HG02970 (cell line): ENCODE data around the gene PARP1.
"Not testable (repeated sequence)": the region's sequence is repeated elsewhere in the genome, so short reads cannot be mapped to it uniquely, and the experiment has no call there.

Source experiments
- ATAC-seq: cut with Tn5 transposase; IDR thresholded peaks from one replicate; pipeline ENCODE4 v1.9.1; 2021; ENCODE audit warnings: mild to moderate bottlenecking, moderate library complexity, moderate number of reproducible peaks; ENCODE audit not compliant: unreplicated experiment, low FRiP score

The PARP1 gene

DNA sequence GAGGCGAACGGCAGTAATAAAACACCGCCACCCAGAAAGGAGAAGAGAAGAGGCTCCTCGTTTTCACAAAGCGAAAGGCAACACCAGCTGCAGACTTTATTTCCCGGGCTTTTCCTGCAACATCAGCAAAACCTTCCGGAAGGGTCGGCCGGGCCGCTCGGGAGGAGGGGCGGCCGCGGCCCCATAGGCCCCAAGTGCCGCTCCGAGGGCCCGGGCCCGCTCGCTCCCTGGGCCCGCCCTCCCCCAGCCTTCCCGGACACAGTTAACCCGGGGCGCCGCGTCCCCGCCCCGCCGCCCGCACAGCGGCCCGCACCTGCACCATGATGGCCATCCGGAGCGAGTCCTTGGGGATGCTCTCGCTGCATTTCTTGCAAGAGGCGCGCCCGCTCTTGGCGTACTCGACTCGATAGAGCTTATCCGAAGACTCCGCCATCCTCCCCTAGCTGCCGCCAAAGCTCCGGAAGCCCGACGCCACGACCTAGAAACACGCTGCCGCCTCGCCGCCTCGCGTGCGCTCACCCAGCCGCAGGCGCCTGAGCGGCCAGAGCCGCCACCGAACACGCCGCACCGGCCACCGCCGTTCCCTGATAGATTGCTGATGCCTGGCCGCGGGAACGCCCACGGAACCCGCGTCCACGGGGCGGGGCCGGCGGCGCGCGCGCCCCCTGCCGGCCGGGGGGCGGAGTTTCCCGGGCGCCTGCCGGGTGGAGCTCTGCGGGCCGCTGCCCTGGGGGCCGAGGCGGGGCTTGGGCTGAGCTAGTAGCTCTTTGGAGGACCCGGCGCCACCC lies at the start of gene PARP1:
PARP1 (minus strand) TSS at position 597 of the 788 bp plus-strand sequence; CDS start at position 433, 164 bp downstream.
- ATAC-seq: peak; percentile 70

DNA sequence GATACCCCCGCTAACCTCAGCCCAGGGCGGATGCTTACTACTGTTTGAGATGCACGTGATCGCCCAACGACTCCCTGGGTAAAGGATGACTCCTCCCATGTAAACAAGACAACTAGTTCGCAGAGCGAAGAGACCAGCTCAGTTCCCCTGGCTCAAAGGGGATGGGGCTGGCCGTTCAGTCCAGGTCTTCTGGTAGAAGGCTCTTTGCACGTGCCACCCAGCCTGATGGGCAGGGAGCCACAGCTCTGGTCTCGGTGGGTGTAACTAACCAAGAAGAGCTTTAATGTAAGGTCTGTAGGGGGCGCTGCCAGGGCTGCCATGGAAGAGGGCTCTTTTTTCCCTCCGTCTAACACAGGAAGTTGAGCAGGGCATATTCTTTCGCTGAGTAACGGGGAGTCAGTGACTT lies 49.4 kb upstream of the PARP1 start:
- no peak for ATAC-seq

DNA sequence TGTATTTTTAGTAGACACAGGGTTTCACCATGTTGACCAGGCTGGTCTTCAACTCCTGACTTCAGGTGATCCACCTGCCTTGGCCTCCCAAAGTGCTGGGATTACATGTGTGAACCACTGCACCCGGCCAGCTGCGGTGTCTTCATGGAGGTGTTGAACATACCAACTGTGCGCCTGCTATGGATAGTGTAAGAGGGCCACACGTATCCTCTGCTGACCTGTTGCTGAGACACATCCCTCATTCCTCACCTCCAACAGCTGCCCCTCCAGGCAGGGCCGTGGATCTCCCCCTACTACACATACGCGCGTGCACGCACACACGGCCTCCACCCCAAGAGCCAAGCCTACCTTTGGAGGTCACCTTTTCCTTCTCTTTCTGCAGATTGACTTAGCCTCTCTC lies 48.0 kb upstream of the PARP1 start:
- ATAC-seq: no peak

DNA sequence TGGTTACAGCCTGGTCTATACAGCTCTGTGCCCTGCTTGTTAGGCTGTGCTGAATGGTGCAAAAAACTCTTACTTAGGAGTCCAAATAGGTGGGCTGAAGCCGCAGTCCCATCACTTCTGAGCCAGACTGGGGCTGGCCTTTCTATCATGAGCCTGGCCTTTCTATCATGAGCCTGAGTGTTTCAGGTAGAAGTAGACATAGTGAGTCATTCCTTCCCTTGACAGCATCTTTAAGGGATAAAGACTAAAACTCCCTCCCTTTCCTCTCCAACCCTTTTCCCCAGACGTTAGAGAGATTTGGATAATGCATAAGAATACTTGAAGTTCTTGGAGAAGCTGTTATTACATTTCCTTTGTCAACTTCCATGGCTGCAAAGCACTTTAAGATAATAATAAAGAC lies 46.5 kb upstream of the PARP1 start:
- no peak for ATAC-seq

DNA sequence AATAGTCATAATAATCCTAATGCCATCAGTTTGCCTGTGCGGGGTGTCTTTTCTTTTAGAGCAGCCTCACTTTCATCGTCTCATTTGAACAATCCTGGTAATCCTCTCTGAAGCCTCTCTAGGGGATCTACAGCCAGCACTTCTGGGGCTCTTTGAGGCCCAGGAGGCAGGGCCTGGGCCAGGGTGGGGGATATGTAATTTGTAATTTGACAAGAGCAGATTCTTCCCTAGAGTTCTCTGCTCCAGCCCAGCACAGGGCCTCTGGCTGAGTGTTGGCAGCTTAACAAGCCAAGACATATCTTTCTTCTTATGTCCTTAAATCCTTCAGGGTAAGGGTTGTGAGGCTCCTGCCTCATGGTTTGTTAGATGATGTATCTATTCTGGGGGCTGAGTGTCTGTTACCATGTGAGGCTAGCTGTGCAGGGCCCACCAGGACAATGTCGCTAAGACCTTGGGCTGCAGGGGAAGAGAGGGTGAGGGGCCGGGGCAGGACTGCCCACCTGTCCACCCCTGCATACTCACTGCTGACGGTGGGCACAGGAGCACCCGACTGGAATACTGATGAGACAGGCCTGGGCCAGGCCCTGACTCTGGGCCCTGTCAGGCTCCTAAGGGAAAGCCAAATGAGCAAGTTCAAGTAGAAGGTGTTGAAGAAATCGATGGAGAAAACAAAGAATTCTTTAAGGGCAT lies 45.3 kb upstream of the PARP1 start:
- no peak for ATAC-seq

DNA sequence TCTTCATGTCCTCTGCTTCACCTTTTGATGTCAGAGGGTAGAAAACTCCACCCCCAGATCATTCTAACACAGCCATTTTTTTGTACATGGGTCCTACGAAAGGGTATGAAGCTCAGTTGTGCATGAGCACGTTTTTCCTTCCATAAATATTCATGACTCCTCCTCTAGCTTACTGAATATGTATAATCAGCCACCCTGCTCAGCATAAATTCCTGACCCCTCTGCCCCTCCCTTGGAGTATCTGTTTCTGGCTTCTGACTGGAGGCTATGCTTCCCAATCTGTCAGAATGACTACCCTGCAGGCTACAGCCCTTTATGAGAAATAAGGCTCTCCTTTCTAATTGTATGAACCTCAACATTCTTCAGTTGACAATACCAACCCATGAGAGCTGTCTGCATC lies 42.8 kb upstream of the PARP1 start:
- no peak for ATAC-seq

DNA sequence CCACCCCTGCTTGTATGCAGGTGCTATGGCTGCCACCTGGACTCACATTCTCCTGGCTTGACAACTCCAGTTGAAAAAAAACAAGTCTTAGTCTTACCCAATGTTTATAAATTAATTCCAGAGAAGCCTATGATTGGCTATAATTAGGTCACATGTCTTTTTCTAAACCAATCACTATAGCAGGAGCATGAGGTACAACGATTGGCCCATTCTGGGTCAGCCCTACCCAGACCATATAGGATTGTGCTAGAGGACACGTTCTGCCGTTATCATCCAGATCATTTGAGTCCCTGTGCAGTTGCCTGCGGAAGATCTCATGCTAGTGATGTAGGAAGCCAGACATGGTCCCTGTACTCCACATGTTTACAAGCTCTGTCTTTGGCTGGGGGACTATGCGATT lies 41.9 kb upstream of the PARP1 start:
- ATAC-seq: no peak

DNA sequence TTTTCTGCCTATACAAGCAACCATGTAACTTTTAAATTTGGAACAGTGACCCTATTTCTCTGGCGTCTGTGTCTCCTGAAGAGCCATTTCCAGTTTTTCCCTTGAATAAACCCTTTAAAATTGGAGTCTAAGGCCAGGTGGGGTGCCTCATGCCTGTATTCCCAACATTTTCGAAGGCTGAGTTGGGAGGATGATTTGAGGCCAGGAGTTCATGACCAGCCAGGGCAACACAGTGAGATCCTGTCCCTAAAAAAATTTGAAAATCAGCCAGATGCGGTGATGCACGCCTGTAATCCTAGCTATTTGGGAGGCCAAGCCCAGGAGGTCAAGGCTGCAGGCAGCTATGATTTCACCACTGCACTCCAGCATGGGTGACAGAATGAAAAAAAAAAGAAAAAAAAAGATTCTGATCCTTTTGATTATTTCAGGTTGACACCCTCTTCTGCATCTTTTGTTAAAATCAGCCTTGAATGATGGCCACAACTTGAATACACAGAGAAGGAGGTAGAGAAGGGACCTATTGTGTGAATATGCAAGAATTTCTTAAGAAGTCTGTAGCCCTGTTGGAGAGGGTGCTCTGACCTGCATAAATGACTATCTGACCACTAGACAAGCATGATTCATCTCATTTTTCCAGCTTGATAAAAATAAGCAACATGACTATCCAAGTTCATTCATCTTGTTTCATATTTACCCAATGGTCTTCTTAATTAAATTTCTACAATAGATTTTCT lies 40.2 kb upstream of the PARP1 start:
- ATAC-seq: no peak

DNA sequence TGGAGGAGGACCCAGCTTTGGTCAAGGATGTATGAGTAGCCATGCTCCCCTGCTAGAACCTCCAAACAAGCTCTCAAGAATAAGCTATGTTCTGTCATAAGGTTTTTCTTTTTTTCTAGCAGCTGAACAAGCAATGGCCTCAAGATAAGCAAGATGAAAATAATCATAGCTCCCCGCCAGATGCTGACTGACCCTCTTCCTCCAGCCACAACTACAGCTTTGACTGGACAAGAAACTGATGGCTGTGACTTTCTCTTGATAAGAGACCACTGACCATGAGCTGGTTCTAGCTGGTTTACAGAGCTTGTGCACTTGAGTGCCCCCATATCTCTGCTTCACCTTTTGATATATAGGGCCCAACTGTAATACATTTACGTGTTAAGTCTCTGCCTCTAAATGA lies 38.2 kb upstream of the PARP1 start:
- no peak for ATAC-seq

DNA sequence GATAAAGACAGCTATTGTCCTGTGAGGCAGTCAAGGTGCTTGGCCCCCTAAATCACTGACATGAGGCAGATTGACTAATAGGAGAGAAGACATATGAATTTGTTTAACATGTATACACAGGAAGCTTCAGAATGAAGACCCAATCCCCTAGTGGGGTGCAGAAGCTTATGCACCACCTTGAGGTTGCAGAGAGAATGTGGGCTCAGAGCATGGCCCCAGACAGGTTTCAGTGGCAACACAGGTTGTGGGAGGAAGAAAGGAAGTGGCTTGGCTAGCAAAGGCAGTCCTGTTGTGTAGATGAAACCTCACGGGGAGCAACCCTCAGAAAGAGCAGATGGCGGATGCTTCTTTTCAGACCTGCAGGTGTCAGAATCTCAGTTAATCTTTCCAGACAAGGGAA lies 37.0 kb upstream of the PARP1 start:
- ATAC-seq: peak; percentile 92

DNA sequence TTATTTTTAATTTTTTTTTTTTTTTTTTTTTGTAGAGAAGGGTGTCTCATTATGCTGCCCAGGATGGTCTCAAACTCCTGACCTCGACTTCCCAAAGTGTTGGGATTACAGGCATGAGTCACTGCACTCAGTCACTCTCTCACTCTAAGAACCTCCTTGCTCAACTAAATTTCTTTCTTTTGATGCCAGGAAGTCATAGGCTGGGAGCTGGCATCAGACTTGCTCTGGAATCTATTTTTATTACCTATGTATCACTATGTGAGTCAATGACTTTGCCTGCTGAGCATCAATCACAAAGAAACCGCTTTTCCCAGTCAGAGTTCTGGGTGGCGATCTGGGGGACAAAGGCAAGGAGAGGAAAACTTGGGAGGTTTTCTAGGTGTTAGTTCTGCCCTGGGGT lies 35.5 kb upstream of the PARP1 start:
- no peak for ATAC-seq

DNA sequence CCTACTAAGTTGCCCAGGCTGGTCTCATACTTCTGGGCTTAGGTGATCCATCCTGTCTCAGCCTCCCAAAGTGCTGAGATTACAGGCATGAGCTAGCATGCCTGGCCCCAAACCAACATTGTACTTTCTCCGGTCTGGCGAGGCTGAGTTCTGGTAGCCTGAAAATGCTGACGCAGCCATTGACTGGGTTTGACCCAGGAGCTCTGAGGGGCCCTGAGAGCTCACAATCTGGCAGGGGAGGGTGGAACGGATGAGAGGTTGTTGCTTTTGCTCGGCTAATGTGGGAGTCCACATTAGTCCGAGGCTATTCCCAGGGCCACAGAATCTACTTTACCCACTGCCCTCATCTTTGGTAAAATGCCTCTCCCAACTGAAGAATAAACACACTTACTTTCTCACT lies 35.1 kb upstream of the PARP1 start:
- ATAC-seq: no peak

DNA sequence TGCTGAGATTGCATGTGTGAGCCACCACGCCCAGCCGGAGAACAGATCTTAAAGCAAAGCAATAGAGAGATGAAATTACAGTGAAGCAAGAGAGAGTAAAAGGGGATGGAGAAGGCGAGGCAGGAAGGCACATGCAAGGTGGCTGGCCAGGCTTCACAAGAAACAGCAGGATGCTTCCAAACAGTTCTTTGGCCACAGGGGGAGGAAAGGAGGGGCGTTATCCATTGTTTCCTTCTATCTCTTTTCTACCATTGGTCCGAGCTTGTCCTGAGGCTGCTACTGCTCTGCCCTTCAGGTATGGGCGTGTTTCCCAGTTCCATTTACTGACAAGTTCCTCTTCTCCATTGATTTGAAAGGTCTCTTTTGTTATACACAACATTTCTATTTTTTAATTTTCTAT lies 33.7 kb upstream of the PARP1 start:
- ATAC-seq: no peak

DNA sequence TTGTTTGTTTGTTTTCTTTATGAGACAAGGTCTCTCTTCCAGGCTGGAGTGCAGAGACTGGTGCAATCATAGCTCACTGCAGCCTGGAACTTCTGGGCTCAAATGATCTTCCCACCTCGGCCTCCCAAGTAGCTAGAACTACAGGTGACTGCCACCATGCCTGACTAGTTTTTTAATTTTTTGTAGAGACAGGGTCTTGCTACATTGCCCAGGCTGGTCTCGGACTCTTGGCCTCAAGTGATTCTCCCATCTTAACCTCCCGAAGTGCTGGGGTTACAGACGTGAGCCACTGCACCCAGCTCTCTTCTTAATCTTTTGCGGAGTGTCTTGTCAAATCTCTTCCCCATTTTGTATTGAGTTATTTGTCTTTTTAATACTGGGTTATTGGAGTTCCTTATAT lies 32.6 kb upstream of the PARP1 start:
- no peak for ATAC-seq

DNA sequence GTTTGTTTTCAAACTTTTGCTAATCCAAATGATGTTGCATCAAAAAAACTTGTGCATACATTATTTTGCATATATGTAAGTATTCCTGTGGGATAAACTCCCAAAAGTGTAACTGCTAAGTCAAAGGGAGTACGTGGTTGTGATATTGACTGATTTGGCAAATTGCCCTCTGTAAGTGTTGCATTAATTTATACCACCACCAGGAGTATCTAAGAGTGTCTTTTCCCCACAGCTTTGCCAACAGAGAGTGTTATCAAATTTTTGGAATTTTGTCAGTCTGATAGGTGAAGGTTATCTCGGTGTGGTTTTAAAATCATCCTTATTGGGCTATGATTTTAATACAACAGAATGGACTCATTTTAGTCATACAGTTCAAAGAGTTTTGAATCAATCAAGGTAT lies 30.1 kb upstream of the PARP1 start:
- ATAC-seq: no peak

DNA sequence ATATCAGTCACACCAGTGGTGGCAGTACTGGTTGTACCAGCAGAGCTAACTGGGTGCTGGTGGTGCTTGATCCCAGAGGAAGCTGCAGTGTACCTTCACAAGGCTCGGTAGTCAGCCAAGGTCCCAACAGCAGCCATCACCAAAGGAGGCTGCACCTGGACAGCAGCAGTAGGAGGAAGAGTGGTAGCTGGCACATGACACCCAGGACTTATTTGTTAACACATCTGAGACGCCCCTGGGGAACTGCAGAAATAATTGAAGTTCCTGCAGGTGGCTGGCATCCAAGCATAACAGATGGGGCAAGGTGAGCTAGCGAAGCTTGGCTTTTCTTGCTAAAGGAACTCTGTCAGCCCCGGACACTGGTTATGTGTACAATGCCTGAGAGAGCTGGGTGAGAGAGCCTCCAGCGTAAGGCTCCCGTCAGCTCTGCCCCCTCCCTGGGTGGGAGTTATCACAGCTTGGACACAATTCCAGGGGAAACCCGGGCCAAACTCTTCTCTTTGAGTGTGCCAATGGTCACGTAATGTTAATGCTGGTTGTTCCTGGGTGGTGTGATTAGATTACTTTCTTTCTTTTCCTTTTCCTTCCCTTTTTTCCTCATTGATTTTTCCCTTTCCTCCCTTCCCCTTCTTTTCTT lies 29.1 kb upstream of the PARP1 start:
- no peak for ATAC-seq

DNA sequence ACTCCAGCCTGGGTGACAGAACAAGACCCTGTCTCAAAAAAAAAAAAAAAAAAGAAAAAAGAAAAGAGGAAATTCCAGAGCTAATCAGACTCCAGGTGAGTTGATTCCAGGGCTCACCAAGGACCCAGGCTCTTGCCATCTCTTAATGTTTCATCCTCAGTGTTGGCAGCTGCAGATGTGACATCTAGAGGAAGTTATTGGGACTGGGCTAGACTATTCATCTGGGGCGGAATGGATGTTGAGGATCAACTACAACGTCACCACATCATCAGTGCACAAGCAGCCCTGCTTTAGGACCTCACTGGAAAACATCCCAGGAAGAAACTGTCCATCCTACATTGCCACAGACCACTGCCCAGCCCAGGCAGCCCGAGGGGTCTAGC lies 28.6 kb upstream of the PARP1 start:
- no peak for ATAC-seq

DNA sequence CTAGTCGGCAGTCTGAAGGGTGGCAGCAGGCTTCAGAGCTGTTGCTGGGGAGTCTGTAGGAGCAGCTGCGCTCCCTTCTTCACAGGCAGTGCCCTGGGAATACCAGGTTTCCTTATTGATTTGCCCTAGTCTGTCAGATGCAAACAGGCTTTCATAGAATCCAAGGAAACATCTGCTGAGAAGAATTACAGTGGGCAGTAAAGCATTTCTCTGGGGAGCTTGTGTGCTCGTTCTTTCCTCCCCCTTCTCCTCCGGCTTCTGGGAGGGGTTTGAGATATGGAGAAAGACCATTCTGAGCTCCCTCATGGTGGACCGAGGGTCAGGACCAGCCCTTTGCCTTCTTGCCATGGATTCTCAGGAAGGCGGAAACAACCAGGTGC lies 25.4 kb upstream of the PARP1 start:
- ATAC-seq: no peak

DNA sequence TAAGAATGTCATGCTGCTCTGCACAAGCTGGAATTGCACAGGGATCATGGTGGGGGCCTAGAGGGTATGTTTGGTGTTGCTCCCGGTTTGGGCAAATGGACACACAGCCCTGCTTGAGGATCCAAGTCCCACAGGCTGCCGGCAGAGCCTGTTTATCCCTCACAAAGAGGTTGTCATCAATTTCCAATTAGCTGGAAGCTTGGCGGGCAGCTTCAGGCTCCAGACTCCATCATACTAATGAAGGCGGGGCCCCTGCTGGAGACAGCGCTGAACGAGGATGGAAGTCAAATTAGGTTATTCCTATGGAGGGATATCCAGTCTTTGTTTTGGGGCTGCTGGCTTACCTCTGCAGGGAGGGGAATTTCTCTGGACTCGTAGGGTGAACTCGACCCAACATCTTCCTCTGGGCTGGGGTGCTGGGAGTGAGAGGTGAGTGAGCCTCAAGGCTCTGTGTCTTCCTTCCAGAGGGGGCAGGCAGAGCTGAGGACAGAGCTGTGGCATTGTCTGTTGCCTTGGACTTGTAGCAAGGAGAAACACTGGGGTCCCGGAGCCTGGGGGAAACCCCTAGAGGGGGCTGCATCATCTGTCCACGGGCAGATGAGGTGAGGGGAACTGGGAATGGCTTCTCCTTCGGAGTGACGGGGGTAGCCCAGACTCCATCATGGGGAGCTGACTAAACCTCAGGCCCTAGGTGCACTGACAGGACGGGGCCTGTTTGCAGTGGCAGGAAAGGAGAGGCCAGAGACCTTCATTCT lies 24.9 kb upstream of the PARP1 start:
- no peak for ATAC-seq

DNA sequence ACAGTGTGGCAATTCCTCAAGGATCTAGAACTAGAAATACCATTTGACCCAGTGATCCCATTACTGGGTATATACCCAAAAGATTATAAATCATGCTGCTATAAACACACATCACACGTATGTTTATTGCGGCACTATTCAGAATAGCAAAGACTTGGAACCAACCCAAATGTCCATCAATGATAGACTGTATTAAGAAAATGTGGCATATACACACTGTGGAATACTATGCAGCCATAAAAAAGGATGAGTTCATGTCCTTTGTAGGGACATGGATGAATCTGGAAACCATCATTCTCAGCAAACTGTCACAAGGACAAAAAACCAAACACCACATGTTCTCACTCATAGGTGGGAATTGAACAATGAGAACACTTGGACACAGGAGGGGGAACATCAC lies 24.0 kb upstream of the PARP1 start:
- ATAC-seq: not testable (repeated sequence)
